ENCODE results near the gene LAMB2.

DNA sequence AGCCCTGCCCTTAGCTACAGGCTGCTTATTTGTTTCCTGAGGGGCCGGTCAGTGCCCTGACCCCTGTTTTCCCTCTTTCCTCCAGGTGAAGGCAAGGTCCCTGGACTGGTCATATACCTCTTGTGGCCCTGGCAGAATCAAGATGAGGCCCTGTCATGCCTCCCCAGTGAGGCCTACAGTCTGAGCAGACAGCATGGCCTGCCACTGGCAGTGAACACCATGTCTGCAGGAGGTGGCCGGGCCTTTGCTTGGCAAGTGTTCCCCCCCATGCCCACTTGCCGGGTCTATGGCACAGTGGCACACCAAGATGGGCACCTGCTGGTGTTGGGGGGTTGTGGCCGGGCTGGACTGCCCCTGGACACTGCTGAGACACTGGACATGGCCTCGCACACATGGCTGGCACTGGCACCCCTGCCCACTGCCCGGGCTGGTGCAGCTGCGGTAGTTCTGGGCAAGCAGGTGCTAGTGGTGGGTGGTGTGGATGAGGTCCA lies 39.7 kb upstream of the LAMB2 start:
- TF ChIP-seq, protein P1, sequence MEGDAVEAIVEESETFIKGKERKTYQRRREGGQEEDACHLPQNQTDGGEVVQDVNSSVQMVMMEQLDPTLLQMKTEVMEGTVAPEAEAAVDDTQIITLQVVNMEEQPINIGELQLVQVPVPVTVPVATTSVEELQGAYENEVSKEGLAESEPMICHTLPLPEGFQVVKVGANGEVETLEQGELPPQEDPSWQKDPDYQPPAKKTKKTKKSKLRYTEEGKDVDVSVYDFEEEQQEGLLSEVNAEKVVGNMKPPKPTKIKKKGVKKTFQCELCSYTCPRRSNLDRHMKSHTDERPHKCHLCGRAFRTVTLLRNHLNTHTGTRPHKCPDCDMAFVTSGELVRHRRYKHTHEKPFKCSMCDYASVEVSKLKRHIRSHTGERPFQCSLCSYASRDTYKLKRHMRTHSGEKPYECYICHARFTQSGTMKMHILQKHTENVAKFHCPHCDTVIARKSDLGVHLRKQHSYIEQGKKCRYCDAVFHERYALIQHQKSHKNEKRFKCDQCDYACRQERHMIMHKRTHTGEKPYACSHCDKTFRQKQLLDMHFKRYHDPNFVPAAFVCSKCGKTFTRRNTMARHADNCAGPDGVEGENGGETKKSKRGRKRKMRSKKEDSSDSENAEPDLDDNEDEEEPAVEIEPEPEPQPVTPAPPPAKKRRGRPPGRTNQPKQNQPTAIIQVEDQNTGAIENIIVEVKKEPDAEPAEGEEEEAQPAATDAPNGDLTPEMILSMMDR (IDR thresholded peaks at IDR 0.05), result no peak
- TF ChIP-seq POLR2A (IDR thresholded peaks at IDR 0.05), result no peak

Data from lower leg skin (tissue), 3 donors.